B cell (primary cell): ENCODE data around the gene TIRAP.

ENCODE experiments used
- EZH2 ChIP-seq: IDR thresholded peaks from 2 replicates; pipeline ENCODE4 v1.6.1; 2012; ENCODE audit warnings: borderline replicate concordance, low read depth, mild to moderate bottlenecking, moderate library complexity, low read length; ENCODE audit not compliant: insufficient read depth, poor library complexity, severe bottlenecking
- TF ChIP-seq, protein P1 (sequence below): fragments of 200-600 bp; IDR thresholded peaks from one replicate; pipeline ENCODE4 v1.8.0; 2022; ENCODE audit warnings: antibody characterized with exemption, mild to moderate bottlenecking

DNA sequence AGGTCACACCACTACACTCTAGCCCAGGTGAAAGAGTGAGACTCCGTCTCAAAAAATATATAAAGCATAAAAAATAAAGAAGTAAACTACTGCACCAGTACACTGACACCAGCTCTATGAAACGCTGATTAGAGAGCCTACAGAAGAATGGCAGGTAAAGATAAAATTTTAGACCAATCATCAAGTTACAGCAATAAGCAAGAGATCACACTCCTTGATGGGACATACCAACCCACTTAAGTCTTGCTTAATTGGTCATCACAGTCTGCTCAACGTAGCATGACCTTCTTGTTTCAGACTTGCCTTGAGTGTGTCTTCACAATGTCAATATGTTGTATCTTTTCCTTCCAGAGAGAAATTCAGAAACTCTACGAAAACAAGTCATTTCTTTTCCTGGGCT, 26.7 kb upstream of the TIRAP start:
- TF ChIP-seq, protein P1, sequence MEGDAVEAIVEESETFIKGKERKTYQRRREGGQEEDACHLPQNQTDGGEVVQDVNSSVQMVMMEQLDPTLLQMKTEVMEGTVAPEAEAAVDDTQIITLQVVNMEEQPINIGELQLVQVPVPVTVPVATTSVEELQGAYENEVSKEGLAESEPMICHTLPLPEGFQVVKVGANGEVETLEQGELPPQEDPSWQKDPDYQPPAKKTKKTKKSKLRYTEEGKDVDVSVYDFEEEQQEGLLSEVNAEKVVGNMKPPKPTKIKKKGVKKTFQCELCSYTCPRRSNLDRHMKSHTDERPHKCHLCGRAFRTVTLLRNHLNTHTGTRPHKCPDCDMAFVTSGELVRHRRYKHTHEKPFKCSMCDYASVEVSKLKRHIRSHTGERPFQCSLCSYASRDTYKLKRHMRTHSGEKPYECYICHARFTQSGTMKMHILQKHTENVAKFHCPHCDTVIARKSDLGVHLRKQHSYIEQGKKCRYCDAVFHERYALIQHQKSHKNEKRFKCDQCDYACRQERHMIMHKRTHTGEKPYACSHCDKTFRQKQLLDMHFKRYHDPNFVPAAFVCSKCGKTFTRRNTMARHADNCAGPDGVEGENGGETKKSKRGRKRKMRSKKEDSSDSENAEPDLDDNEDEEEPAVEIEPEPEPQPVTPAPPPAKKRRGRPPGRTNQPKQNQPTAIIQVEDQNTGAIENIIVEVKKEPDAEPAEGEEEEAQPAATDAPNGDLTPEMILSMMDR = no peak
- TF ChIP-seq EZH2 = no peak
